GM21717 (cell line): Measurements from ENCODE around the gene ADA.
"Not testable (repeated sequence)": the region's sequence is repeated elsewhere in the genome, so short reads cannot be mapped to it uniquely, and the experiment has no call there.

ENCODE experiments used
- ATAC-seq: cut with Tn5 transposase; IDR thresholded peaks from one replicate; pipeline ENCODE4 v1.9.1; 2021; ENCODE audit warnings: mild to moderate bottlenecking, moderate library complexity; ENCODE audit not compliant: unreplicated experiment

The ADA gene

DNA sequence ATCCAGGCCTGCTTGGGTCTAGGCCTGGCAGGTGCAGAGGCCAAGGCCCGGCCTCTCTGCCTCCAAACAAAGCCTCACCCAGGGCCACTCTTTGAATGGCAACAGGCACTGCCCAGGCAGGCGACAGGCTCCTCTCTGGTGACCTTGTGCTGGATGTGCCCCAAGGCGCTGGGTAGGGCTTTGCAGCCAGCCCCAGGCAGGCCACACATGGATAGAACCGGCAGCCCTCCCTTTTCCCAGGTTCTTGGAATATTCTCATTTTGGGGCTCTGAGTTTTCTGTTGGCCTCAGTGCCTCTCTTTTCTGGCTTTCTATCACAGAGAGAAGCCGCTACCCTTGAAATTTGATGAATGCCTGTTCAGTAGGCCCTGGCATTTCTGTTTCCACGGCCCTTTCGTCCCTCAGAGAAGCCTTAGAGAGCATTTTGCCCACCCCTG lies 50.2 kb downstream of the ADA start:
- ATAC-seq: no peak

DNA sequence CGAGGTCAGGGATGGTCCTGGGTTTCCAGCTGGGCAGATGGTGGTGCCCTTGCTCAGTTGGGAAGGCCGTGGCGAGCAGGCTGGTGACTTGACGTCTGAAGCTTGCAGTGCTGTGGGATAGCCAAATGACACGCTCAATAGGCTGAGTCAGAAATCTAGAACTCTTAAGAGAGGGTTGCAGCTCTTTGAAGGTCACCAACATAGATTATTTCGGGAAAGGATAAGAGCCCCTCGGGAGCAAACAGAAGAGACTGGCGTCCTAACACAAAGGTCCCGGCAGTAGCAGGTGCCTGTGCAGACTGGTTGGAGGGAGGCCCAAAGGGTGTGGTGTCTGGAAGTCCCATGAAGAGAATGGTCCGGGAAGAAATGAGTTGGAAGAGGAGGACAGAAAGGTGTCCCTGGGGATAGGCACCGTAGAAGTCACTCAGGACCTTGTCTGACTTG lies 50.7 kb downstream of the ADA start:
- no peak for ATAC-seq

DNA sequence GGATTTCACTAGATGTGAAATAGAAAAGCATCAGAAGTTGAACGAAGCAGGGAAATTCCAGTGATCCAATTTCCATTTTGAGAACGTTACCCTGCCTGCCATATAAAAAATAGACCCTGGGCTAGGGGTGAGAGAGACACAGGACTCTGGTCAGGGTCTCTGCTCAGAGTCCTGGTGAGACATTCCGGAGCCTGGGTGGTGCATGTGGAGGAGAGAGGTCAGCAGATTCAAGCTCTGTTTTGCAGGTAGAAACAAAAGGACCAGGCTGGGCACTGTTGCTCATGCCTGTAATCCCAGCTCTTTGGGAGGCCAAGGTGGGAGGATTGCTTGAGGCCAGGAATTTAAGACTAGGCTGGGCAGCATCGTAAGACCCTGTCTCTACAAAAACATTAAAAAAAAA lies 51.2 kb downstream of the ADA start:
- no peak for ATAC-seq

DNA sequence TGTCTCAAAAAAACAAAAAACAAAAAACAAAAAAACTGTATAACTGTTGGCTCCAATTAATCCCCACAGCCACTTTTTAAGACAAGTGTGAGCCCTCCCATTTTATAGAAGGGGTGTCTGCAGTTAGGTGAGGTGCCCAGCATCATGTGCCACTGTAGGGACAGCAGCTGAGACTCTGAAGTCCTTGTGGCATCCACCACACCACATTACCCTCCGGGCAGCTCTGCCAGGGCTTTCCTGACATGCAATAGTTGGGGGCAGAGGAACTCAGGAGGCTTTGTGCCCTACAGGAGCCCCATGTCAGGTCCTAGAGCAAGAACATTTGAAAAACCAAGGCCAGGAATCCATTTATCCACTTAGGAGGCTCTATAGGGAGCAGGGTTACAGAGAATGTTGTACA lies 51.8 kb downstream of the ADA start:
- ATAC-seq: no peak

DNA sequence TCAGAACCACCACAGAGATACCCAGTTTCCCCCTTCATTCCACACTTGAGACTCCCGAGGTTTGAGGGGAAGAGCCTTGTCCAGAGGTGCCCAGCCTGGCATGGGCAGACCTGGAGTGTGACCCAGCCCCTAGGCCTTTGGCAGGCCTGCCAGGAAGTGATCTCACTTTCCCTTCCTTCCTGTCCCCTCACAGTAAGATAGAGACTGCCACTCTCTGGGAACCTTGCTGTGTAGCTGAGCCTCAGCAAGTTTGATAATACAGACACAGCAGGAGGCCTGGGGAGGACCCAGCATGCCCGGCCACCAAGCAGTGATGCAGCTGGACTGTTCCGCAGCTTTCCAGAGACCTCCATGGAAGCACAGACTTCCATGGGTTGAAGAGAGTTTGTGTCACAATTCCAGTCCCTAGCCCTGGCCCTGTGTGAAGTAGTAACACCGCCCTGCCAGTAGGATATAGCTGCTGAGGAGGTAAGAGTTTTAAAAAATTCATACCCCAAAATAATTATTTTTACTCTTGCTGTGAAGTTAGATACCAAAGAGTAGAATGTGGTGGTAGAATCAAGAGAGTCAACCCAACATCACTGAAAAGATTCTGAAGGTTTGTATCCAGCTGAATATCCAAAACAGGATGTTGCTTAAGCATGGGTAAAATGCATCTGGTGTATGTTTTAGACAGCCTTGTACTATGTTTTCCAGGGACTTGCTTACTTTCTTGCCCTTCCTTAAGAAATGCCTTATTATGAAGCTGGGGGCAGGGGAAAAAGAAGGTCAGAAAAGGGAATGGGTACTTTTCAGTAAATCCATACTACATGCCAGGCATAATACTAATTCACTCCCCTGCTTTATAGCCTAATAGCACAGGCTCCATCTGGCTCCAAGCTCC lies 52.8 kb downstream of the ADA start:
- no peak for ATAC-seq

DNA sequence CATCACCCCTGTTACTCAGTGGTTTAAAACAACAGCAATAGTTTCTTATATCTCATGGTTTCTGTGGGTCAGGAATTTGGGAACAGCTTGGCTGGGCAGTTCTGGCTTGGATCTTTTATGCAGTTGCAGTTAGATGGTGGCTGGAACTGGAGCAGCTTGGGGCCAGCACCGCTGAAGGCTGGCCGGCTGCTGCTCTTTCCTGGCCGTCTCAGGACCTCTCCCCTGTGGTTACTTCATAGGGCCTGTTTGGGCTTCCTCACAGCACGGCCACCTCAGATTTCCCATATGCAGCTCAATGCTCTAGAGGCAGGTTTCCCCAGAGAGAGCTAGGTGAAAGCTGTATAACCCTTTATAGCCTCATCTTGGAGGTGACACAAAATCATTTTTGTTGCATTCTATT lies 53.6 kb downstream of the ADA start:
- no peak for ATAC-seq

DNA sequence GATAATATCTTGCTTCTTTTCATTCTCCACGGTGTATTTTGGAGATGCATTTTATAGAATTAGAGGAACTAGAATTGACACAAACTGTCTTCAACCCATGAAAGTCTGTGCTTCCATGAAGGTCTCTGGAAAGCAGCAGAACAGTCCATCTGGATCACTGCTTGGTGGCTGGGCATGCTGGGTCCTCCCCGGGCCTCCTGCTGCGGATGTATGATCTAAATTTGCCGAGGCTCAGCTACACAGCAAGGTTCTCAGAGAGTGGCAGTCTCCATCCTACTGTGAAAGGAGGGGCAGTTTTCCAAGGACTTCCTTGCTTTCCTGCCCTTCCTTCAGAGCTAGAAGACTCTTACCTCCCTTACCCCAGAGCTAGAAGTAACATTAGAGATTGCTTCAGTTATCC lies 54.0 kb downstream of the ADA start:
- no peak for ATAC-seq

DNA sequence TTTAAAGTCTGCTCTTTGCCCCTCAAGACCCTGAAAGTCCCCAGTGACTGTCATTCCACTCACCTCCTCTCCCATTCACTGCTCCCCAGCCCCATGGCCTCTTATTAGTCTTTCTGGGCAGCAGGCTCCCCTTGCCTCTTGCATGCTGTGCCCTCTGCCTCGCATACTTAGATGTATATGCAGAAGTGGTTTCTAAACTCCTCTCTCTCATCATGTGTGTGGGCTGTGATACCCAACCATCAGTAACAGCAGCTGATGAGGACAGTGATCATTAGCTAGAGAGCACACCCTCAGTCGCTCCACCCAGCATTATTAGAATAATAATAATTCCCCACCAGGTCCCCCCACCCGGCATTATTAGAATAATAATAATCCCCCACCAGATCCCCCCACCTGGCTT lies 54.6 kb downstream of the ADA start:
- no peak for ATAC-seq

DNA sequence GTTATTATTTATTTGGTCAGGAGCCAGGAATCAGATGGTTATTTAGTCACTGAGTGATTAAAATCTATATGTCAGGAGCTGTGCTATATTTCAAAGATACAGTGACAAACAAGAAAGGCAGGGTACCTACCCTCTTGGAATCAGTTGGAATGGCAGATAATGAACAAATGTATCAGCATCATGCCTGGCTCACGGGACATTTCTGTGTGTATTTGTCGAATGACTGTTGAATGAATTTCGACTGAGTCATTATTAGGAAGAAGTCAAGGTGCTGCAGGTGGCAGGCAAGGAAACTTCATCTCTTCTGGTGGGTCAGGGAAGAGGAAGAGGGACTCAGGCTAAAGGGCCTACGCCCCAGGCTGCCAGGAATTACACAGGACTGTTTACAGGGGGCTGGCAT lies 55.5 kb downstream of the ADA start:
- ATAC-seq: no peak

DNA sequence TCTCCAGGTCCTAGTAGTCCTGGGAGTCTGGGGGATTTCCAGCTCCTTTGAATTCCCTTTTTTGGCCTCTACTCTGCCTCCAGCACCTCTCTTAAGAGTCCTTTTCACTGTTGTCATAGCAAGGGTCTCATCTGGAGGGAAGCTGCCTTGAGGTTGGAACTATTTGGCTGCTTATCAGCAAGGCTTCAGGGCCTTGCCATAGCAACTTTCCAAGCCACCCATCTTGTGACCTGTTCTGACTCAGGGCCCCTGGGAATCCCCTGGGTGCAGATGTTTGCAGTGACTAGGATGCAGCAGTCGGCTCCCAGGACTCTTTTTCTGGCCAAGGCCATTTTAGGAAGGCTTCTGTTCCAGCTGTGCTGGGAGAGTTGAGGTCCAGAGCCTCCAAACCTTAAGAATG lies 56.8 kb downstream of the ADA start:
- ATAC-seq: no peak

DNA sequence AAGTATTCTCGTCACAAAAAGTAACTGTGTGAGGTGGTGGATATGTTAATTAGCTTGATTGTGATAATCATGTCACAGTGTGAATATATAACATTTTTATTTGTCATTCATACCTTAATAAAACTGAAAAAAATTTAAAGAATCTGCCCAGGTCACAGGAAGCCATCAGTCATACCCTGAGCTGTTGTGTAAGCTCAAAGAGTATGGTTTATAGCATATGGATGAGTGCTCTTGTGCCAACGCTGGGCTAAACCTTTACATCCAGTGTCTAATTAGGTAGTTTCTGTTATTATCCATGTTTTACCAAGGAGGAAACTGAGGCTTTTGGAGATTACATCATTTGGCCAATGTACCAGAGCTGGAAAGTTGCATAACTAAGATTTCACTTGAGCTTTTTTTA lies 57.7 kb downstream of the ADA start:
- ATAC-seq: no peak

DNA sequence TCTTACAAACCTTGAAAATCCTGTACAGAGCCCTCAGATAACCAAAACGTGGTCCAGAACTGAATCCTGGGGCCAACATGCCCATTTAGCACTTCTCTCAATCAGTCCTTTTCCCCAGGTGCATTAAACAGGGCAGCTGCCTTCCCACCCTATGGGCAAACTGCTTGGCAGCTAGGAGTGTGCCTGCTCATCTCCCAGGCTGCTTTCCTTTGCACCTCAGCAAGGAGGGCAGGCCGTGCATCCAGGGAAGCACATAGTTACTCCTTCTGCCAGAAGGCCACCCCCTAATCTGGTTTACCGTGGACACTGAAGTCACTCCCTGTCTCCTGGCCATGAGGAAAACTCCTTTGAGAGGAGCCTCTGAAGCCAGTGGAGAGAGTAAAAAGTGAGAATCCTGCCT lies 59.1 kb downstream of the ADA start:
- ATAC-seq: no peak

DNA sequence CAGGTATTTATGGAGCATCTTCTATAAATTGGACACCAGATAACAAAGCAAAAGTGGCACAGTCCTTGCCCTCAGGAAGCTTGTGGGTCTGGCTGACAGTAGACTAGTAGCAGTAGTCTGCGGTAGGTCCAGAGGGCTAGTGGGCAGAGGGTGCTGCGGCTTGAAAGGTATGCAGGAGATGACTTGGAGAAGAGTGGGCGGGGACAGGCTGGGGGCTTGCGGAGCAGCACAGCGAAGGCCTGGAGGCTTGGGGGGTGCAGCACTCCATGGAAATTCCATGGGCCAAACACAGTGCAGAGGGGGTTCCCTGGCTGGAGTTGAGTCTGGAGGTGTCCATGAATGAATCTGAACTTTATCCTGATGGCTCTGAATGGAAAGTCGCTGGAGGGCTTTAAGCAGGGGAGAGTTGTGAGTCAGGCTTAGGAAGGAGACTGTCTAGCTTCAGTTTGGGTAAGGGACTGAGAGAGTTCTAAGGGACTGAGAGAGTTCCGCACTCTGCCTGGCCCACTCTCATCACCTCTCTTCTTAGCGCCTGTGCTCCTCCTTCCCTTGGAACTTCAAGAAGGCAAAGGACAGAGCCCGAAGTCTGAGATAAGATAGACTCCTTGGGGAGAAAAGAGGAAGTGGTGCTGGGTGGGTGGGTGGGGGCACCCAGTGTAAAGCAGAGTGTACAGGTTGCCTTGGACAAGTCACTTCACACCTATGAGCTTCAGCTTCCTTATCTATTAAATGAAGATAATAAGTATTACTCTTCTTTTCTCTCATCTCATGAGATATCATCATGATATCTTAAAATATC lies 60.3 kb downstream of the ADA start:
- ATAC-seq: no peak

DNA sequence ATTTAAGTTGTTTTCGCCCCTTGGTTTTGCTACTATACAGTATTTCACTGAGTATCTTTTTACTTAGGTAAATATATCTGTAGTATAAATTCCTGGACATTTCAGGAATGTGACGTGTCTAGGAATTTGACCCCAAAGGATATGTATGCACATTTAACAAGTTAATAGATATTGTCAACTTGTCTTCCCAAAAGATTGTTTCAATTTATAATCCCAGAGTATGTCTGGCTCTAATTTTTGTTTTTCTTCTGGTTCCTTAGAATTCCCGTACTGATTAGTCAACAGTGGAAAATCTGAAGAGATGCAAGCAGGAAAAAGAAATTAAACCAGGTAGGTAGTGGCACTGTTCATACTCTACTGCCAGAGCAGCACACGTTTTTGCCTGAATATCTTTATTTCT lies 62.0 kb downstream of the ADA start:
- no peak for ATAC-seq

DNA sequence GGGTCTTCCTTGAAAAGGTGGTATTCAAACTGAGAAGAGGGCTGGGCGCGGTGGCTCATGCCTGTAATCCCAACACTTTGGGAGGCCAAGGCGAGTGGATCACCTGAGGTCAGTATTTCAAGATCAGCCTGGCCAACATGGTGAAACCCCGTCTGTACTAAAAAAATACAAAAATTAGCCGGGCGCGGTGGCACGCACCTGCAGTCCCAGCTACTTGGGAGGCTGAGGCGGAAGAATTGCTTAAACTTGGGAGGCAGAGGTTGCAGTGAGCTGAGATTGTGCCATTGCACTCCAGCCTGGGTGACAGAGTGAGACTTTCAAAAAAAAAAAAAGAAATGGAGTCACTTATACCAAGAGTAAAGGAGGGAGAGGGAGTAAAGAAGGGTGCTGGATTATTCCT lies 63.2 kb downstream of the ADA start:
- ATAC-seq: not testable (repeated sequence)

DNA sequence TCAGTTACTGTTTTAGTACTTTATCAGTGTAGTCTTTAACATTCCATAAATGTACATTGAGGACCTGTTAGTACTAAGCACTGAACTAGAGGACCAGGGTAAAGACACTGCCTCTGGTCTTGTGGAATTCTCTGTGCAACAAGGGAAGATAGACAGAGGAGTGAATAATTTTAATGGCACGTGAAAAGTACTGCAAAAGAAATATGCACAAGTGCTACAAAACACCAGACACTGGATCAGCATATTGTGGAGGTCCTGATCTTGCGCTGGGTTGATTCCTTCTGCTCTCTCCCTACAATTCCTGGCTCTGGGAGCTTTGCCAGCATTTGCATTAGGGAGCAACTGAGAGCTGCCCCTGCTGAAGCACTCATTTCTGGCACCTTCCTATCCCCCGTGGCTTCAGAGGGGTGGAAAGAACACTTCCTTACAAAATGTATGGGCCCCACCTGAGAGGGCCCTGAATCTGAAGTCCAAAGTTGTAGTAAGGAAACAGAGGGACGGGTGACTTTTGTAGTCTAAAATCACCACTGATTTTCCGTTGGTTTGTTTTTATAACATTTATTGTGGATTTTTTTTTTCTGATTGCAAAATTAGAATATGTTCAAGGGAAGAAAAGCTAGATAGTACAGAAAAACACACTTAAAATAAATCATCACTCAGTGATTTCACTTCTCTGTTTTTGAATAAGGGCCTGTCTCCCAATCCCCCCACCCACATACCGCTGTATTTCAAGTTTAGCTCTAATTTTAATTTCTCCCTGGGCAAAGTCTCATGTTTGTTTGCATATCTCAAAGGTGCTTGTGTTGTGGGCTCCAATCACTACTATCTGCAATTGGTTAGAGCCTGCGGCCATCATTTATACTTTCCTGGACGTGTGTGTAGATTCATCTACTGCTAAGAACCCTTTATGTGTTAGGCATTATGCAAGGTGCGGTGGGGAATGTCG lies 64.2 kb downstream of the ADA start:
- ATAC-seq: no peak

DNA sequence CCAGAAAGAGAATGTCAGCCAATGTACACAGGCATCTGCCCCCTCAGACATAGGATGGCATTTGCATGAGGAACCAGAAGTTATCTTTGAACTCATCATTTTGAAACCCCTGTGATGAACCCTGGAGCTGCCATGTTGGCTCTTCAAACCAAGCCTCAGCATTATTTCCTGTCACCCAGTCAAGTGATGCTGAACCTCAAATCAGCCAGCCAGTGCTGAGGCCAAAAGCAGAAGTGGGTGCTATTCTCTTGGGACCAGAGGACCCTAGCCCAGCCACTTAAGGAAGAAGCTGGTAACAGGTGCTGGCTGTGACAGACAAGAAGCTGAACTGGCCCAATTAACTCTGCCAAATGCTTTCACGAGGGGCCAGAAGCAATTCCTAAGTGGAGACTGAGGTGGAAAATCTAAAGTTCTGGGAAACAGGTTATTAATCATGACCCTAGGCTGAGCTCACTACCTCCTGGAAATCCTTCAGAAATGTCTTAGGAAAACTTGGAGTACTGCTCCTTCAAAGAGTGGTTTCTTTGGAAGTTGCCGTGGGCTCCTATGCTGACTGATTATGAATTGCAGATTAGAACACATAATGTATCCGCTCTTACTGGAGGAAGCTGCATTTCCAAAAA lies 65.1 kb downstream of the ADA start:
- ATAC-seq: peak; percentile 42

DNA sequence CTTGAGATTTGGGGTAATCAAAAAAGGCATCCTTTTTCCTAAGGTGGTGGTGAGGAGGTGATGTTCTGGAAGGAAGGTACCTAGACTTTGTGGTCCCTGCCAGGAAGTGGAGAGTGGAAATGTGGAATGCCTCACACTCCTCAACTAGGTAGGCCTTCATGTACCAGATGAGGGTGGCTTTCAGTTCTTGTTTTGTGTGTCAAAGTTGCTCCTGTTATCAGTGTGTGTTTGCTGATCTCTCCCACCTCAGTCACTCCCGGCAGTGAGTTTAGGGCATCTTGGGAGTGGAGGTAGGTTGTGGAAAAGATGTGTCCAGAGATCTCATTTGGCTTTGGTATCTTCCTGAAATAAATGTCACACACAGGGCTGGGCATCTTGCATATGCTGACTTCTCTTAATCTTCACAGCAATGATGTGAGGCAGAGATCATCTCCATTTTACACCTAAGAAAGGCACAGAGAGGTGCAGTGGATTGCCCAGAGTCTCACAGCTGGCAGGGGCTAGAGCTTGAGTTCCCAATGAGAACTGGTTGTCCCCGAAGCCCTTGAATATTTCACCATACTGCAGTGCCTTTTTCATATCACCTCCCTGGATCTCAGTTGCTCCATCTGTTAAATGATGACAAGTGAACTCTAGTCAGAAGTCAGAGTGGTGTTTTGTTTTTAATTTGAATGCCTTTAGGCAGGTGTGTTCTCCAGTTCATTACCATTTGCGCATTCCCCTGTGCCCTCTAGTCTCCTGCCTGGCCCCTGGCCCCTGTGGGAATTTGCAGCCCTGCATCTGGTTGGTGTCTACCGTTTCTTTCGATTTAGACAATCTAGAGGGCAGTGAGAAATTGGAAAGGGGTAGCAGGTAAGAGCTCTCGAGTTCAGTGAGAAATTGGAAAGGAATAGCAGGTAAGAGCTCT lies 66.2 kb downstream of the ADA start:
- ATAC-seq: no peak

DNA sequence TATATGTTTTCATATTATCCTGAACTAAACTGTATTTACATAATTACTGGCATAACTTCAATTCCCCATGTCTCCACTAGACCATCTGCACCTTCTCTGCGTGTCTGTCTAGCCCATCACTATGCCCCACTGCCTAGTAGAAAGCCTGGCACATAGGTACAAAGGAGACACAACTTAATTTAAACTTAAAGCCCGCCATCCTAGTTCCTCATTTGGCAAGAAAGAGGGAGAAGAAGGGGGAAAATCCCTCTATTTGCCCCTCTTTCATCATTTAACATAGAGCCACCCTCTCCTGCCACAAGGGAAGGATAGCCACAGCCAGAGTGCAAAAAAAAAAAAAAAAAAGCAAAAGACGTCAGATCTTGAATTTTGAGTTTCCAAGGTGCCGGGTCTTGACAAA lies 67.3 kb downstream of the ADA start:
- ATAC-seq: no peak

DNA sequence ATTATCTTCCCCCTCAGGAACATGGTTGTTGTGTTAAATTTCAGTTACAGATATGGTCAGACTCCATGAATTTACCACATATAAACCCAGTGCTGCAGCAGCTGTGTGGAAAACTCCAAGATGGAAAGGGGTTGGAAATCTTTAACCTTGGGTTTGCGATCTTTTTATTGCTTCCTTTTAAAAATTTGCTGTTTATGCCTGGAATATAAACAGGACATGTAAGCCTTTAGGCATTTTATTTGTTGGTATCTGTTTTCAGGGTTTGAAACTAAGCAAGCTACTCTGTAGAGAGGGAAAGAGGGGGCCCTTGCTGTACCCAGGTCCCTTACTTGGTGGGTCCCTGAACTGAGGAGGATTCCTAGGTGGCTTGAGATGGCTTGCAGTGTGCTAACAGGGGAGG lies 68.3 kb downstream of the ADA start:
- ATAC-seq: no peak
